ENCODE measurements around the gene PSME4.

DNA sequence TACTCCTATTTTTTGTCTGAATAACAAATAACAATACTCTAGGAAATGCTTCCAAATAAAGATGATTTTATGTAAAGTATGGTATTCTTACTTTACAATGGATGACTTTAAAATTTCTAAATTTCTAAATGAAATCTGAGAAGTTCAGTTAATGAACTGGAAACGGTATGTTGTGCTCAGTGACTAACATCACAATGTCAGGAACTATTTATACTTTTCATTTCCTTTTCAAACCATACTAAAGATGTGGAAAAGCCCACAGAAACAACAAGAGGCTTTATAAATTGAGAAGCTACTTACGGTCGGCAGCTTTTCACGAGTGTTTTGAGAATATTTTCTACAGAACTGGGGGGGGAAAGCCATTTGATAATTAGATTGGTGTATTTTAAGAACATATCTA, 31.1 kb downstream of the PSME4 start:
- TF ChIP-seq, protein P1, sequence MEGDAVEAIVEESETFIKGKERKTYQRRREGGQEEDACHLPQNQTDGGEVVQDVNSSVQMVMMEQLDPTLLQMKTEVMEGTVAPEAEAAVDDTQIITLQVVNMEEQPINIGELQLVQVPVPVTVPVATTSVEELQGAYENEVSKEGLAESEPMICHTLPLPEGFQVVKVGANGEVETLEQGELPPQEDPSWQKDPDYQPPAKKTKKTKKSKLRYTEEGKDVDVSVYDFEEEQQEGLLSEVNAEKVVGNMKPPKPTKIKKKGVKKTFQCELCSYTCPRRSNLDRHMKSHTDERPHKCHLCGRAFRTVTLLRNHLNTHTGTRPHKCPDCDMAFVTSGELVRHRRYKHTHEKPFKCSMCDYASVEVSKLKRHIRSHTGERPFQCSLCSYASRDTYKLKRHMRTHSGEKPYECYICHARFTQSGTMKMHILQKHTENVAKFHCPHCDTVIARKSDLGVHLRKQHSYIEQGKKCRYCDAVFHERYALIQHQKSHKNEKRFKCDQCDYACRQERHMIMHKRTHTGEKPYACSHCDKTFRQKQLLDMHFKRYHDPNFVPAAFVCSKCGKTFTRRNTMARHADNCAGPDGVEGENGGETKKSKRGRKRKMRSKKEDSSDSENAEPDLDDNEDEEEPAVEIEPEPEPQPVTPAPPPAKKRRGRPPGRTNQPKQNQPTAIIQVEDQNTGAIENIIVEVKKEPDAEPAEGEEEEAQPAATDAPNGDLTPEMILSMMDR (IDR thresholded peaks at IDR 0.05): no peak
- TF ChIP-seq POLR2A (IDR thresholded peaks at IDR 0.05) (no peak), EP300 (IDR thresholded peaks at IDR 0.05; ENCODE audit: low read depth) (no peak)
